Right renal pelvis (tissue), 4 donors: ENCODE results near the gene KCNJ16. TPM values are rescaled to one million over a fixed set of nuclear protein-coding genes. Genes with fewer than 3 reads are reported as not detected.

Experiments used
- DNase-seq, 4 donors: peaks; one replicate each; pipeline ENCODE4 v3.0.0-alpha.2; 2013; ENCODE audit warnings: low read depth in 4 of 4, low spot score in 3 of 4, missing footprints in 1 of 4
- polyA plus RNA-seq, 4 donors: library from polyadenylated mRNA; unstranded; fragments of 120-200 nt; gene quantifications; one replicate each; pipeline ENCODE4 v1.2.1, GENCODE V29; 2013; ENCODE audit not compliant: insufficient read length in 4 of 4

KCNJ16 gene
- polyA plus RNA-seq, 4 donors, result 146 to 177 (median 149) TPM

GRCh38 chr17:70095455-70095854 lies 20.4 kb downstream of the KCNJ16 start:
- no peak for DNase-seq

GRCh38 chr17:70096861-70097260 lies 21.8 kb downstream of the KCNJ16 start:
- no peak for DNase-seq

- no peak for DNase-seq
Measured at GRCh38 chr17:70098030-70098429, 23.0 kb downstream of the KCNJ16 start.

- DNase-seq, result no peak
Measured at GRCh38 chr17:70099294-70099693, 24.3 kb downstream of the KCNJ16 start.

- DNase-seq, result no peak
Measured at GRCh38 chr17:70099884-70100283, 24.9 kb downstream of the KCNJ16 start.

- no peak for DNase-seq
Measured at GRCh38 chr17:70100983-70101382, 26.0 kb downstream of the KCNJ16 start.

- DNase-seq, result no peak
Measured at GRCh38 chr17:70102531-70102930, 27.5 kb downstream of the KCNJ16 start.

GRCh38 chr17:70104791-70105523 lies 29.9 kb downstream of the KCNJ16 start:
- no peak for DNase-seq

GRCh38 chr17:70105641-70106040 lies 30.6 kb downstream of the KCNJ16 start:
- no peak for DNase-seq

GRCh38 chr17:70106551-70106950 lies 31.5 kb downstream of the KCNJ16 start:
- no peak for DNase-seq

GRCh38 chr17:70107441-70107840 lies 32.4 kb downstream of the KCNJ16 start:
- no peak for DNase-seq

GRCh38 chr17:70107904-70108565 lies 33.0 kb downstream of the KCNJ16 start:
- no peak for DNase-seq

- no peak for DNase-seq
Measured at GRCh38 chr17:70109497-70109896, 34.5 kb downstream of the KCNJ16 start.

- DNase-seq, result no peak
Measured at GRCh38 chr17:70110443-70110880, 35.4 kb downstream of the KCNJ16 start.

- DNase-seq, result no peak
Measured at GRCh38 chr17:70111201-70111600, 36.2 kb downstream of the KCNJ16 start.

GRCh38 chr17:70114405-70114804 lies 39.4 kb downstream of the KCNJ16 start:
- no peak for DNase-seq

- no peak for DNase-seq
Measured at GRCh38 chr17:70115126-70115525, 40.1 kb downstream of the KCNJ16 start.

- DNase-seq, result no peak
Measured at GRCh38 chr17:70116919-70117318, 41.9 kb downstream of the KCNJ16 start.

- no peak for DNase-seq
Measured at GRCh38 chr17:70119545-70119944, 44.5 kb downstream of the KCNJ16 start.

- DNase-seq, result no peak
Measured at GRCh38 chr17:70119983-70120382, 45.0 kb downstream of the KCNJ16 start.

GRCh38 chr17:70120425-70120824 lies 45.4 kb downstream of the KCNJ16 start:
- no peak for DNase-seq

GRCh38 chr17:70121126-70121525 lies 46.1 kb downstream of the KCNJ16 start:
- DNase-seq, result no peak
